ENCODE measurements around the gene PPP1CC.

The PPP1CC gene

DNA sequence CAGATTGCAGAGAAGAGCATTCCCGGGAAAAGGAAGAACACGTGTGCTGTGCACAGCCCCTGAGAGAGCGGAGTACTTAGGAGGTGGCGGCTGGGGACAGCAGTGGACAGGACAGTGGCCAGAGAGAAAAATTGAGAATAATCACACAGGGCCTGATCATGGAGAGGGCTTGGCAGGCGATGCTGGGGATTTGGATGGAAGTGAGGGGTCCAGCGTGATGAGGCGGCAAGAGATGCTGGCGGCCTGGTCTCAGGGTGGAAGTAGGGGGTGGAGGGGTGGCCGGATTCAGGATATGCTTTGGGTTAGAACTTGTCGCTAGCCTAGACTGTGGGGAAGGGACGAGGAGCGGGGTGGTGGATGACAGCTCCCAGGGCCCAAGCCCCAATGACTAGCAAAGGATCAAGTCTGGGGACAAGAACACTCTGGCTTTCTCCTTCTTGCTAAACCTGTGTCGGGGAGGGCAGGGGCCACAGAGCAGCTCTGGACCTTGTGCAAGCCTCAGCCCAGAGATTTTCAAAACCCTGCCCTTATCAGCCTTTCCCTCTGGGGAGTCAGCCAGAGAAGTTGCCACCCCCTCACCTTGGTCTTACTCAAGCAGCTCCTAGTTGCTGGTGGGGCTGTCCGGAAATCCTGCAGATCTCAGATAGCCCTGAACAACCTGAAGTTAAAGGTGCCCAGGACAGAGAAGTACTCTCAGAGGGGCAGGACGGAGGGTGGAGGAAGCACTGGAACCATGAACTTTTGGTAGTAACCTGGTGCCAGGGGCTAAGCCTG, 55.1 kb downstream of the PPP1CC start:
- no peak for DNase-seq (ENCODE audit: low spot score)

DNA sequence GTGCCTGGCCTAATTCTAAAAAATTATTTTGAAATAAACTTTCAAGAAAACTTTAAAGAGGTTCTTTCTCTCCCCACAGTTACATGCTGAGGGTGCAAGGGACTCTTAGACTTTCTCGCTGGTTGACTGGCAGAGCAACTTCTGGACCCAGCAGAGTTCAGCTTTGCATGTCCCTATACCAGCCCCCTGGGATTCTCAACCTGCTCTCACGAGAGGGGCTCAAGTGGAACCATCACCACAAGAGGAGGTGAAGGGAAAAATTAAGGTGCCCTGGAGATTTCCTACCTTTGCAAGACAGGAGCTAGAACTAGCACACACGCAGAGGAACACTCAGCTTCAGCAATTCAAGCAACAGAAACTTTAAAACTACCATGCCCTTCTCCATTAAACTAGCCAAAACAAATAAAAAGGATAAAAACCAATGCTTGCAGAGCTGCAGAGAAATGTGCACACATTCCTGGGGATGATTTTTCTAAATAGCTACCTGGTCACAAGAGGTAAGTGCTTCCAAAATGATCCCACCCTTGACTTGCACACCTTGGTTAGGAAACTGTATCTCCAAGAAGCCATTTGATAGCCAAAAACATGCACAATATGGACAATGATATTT, 56.3 kb downstream of the PPP1CC start:
- DNase-seq (ENCODE audit: low spot score), result no peak

DNA sequence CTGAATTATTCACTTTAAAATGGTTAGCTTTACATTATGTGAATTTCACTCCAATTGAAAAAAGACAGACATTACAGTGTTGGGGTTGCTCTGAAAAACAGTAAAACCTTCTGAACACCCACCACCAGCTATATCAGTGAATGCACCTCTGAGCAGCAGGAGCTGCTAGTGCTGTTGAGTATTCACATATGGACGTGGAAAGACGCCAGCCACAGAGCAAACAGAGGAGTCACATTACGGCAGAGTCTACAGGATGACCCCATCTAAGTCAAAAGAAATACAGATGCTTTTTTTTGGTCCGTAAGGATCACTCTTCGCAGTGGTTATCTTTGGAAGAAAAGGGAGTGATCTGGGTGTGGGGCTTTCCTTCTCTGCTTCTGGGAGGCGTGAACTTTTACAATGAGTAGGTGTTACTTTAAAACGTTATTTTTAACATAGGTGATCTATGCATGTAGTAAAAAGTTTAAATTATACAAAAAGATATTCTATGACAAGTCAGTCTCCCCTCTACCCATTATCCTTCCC, 58.3 kb downstream of the PPP1CC start:
- DNase-seq (ENCODE audit: low spot score), result no peak

DNA sequence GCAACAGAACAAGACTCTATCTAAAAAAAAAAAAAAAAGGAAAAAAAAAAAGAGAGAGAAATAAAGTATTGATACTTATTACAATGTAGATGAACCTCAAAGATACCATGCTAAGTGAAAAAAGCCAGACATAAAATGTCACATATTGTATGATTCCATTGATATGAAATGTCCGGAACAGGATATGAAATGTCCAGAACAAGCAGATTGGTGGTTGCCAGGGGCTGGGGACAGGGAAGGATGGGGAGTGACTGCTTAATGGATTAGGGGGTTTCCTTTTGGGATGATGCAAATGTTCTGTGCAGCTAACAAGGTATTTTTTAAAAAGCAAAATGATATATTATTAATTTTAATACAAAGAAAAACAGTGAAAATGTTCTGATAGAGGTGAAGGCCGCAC, 58.8 kb downstream of the PPP1CC start:
- no peak for DNase-seq (ENCODE audit: low spot score)

DNA sequence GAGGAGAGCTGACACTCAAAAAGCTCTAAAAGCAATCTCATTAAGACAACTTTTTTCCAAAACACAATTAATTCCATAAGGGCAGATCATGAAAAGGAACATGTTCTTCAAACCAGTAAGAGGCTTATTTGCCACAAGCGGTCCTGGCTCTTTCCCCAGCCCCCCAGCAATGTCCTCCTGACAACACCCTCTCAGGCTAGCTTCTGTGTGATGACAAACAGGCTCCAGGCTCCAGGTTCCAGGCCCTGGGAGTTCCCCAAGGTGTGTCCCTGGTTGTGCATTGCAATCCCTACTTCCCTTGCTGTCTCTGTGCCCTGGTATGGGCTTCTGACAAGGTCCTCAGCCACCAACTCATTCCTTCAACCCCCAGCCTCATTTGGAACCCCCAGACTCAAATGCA, 62.7 kb downstream of the PPP1CC start:
- DNase-seq (ENCODE audit: low spot score), result no peak

DNA sequence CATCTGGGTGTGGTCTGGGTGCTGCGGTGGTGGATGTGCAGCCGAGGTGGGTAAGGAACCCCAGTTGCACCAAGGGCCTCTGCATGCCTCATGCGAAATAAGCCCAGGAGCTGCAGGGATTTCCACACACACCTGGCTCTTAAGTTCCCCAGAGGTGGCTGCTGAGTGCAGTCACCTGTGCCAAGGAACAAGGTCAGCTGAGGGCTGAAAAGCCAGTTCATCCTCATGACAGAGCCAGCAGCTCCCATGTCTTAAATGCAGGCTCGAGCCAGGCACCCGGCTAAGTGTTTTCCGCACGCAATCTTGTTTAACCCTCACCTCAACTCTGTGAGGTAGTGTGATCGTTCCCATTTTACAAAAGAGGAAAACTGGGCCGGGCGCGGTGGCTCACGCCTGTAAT, 63.5 kb downstream of the PPP1CC start:
- DNase-seq (ENCODE audit: low spot score), result no peak

DNA sequence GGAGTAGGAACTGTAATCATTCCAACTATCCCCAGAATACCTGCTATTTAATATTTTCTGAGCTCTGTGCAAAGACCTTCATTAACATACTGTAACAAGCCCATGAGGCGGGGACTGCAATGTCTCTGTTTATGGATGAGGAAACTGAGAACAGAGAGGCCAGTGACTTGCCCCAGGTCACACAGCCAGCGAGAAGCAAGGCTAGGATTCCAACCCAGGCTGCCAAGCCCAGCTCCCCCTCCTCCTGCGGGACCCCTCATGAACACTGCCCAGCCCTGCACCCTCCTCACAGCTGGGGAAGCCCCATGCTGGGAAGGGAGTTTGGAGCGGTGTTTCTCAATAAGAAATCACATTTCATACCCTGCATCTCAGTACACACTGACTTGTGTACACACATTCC, 64.7 kb downstream of the PPP1CC start:
- DNase-seq (ENCODE audit: low spot score), result no peak

DNA sequence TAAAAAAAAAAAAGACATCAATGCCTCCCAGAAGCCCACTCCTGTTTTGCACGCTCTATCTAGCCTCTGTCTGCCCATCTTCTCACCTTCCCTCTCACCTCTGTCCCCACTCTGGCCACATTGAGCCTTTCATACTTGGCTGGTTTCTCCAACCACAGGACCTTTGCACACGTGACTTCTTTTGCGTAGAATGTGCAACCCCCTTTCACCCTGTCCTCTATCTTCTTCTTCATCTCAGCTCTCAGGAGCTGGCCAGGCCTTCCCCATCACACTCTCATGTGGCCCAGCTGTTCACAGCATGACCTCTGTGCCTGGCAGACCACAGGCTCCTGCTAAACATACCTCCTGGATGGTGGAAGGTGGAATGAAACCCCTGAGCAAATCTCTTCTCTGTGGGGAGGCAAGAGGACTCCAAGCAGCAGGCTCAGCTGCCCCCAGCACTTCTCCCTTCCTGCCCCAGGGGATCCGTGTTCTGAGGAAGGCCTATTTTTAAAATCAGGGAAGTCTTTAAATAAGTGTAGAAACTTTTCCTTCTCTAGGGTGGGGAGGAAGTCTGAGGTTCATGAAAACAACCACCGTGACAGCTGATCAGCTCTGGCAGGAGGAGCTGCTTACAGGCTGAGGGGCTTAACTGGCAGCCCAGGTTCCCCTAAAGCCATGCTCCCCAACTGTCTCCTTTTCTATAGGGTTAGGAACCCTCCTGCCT, 65.3 kb downstream of the PPP1CC start:
- no peak for DNase-seq (ENCODE audit: low spot score)

DNA sequence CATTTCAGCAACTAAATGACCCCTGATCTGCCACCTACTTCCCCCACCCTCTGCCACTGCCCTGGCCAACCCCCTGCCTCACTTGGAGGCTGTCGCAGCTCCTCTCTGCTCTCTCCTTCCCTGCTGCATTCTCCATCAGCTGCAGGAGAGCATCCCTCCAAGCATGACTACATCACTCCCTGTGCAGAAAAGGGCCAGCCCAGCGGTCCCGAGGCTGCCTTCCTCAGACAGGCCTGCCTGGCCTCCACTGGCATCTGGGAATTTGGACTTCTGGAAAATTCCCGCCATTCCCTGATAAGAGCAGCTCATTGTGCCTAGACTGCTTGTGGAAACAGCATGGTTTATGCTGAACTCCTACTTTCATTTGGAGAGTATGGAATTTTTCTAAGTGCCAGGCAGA, 66.5 kb downstream of the PPP1CC start:
- DNase-seq (ENCODE audit: low spot score), result no peak

DNA sequence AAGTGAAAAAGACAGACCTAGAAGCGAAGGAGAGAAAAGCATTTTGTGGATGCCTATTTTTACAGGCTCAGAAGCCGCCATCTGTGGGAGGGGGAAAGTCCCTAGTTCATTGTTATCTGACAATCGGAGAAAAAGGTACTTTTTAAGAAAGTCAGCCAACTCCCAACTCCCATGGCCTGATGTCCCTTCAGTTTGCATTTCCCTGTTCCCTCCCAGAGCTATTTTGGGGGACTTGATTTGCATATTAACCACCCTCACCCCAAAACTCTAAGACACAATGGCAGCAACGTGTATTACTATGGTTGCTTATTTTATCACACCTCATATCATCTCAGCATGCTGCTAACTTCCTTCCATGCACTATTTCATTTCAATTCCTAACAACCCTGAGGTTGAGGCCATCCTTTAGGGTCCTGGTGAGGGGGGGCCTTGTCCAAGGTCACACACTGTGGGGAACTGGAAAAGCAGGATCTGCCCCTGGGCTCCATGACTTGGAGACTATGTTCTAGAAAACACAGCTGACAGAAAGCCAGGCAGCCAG, 72.5 kb downstream of the PPP1CC start:
- DNase-seq (ENCODE audit: low spot score), result no peak

Data from AG08396 (cell line).